ENCODE measurements around the gene CARNS1. TPM values are rescaled to one million over a fixed set of nuclear protein-coding genes. Genes with fewer than 3 reads are reported as not detected.

The CARNS1 gene
- total RNA-seq, 1 donor from 2014 or later, result 0.21 TPM

GRCh38 chr11:67393990-67394389 is 21.5 kb upstream of the CARNS1 start:
- Histone ChIP-seq H3K4me3 (ENCODE audit: low read depth, low read length) (no peak overlapping the region), H3K36me3 (ENCODE audit: control insufficient read depth, insufficient read depth, low read length) (no peaks in the 10 kb centered on the region), H3K27me3 (ENCODE audit: control insufficient read depth, insufficient read depth, low read length) (no peaks in the 10 kb centered on the region)
- no peak for TF ChIP-seq CTCF (IDR thresholded peaks at IDR 0.05; ENCODE audit: insufficient read depth, low read length, poor library complexity, severe bottlenecking)
- DNase-seq (ENCODE audit: low read depth), result no peak

GRCh38 chr11:67395555-67396258 is 19.8 kb upstream of the CARNS1 start:
- no peak overlapping the region for H3K4me3 ChIP-seq (ENCODE audit: low read depth, low read length)
- no peak for TF ChIP-seq CTCF (IDR thresholded peaks at IDR 0.05; ENCODE audit: insufficient read depth, low read length, poor library complexity, severe bottlenecking)
- DNase-seq (ENCODE audit: low read depth), result no peak
- peaks cover 3% of the 10 kb centered on the region for H3K36me3 ChIP-seq (ENCODE audit: control insufficient read depth, insufficient read depth, low read length)
- H3K27me3 ChIP-seq (ENCODE audit: control insufficient read depth, insufficient read depth, low read length), result no peaks in the 10 kb centered on the region

- H3K27me3 ChIP-seq (ENCODE audit: control insufficient read depth, insufficient read depth, low read length), result no peaks in the 10 kb centered on the region
- TF ChIP-seq CTCF (IDR thresholded peaks at IDR 0.05; ENCODE audit: insufficient read depth, low read length, poor library complexity, severe bottlenecking), result no peak
- H3K36me3 ChIP-seq (ENCODE audit: control insufficient read depth, insufficient read depth, low read length), result peaks cover 3% of the 10 kb centered on the region
- DNase-seq (ENCODE audit: low read depth), result no peak
- no peak overlapping the region for H3K4me3 ChIP-seq (ENCODE audit: low read depth, low read length)
Observed at GRCh38 chr11:67396259-67396581, 19.3 kb upstream of the CARNS1 start.

GRCh38 chr11:67396587-67397389 is 18.7 kb upstream of the CARNS1 start:
- H3K27me3 ChIP-seq (ENCODE audit: control insufficient read depth, insufficient read depth, low read length), result no peaks in the 10 kb centered on the region
- no peak overlapping the region for H3K4me3 ChIP-seq (ENCODE audit: low read depth, low read length)
- TF ChIP-seq CTCF (IDR thresholded peaks at IDR 0.05; ENCODE audit: insufficient read depth, low read length, poor library complexity, severe bottlenecking), result no peak
- H3K36me3 ChIP-seq (ENCODE audit: control insufficient read depth, insufficient read depth, low read length), result peaks cover 3% of the 10 kb centered on the region
- DNase-seq (ENCODE audit: low read depth), result no peak

- no peak overlapping the region for H3K4me3 ChIP-seq (ENCODE audit: low read depth, low read length)
- no peak for TF ChIP-seq CTCF (IDR thresholded peaks at IDR 0.05; ENCODE audit: insufficient read depth, low read length, poor library complexity, severe bottlenecking)
- no peak for DNase-seq (ENCODE audit: low read depth)
Observed at GRCh38 chr11:67397536-67397935, 17.9 kb upstream of the CARNS1 start.

More at GRCh38 chr11:67397536-67397935, 17.9 kb upstream of the CARNS1 start:
- Histone ChIP-seq H3K27me3 (ENCODE audit: control insufficient read depth, insufficient read depth, low read length) (no peaks in the 10 kb centered on the region), H3K36me3 (ENCODE audit: control insufficient read depth, insufficient read depth, low read length) (peaks cover 3% of the 10 kb centered on the region)

Measured in kidney epithelial cell (primary cell).